ENCODE results near the gene POC1A.
"Not testable (repeated sequence)": the region's sequence is repeated elsewhere in the genome, so short reads cannot be mapped to it uniquely, and the experiment has no call there.

The POC1A gene

DNA sequence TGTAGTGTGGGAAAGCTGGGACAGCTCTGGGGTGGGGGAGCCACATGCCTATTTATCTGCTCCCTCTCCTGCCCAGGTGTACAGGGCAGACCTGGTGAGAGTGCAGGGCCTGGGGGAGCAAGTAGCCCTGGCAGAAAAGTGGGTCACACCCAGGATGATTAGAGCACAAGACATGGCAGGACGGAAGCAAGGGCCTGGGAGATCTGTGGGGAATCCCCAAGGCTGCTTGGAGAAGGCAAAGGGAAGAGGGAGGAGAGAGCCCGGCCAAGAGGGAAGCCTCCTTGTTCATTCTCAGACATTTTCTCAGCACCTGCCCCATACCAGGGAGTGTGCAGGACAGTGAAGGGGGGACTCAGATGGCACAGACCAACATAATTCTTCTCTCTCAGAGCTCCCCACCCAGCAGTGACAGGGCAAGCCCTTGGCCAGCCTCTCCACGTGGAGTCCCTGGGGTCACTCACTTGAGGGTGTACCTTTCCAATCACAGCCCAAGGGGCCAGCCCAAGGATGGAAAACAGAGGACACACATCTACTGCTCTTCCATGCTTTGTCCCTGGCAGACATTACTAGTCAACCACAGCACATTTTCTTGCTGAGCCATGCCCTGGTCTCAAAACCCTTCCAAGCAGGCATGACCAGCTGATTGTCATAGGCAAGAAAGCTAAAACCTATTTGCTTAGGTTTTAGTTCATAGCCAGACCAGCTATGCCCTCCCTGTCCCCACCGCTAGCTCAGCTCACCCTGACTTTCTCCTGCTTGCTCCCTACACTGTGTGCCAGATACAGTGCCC is 92.9 kb downstream of the POC1A start:
- ATAC-seq, result no peak

DNA sequence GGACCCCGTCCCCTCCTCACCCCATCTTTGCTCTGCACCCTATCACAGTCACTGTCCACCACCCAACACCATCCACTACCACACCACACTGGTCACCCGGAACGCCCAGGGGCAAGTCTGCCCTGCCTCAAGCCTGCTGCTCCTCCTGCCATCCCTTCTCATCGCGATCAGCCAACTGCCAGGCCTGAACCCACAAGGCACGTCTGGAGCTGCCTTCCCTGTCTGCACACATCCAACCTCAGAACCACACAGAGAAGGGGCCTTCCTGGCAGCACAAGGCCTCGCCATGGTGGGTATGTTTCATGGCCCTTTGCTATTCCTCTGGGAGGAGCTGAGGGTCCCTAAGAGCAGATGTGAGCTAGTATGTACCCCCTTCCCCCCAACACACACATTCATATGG is 94.4 kb downstream of the POC1A start:
- no peak for ATAC-seq

DNA sequence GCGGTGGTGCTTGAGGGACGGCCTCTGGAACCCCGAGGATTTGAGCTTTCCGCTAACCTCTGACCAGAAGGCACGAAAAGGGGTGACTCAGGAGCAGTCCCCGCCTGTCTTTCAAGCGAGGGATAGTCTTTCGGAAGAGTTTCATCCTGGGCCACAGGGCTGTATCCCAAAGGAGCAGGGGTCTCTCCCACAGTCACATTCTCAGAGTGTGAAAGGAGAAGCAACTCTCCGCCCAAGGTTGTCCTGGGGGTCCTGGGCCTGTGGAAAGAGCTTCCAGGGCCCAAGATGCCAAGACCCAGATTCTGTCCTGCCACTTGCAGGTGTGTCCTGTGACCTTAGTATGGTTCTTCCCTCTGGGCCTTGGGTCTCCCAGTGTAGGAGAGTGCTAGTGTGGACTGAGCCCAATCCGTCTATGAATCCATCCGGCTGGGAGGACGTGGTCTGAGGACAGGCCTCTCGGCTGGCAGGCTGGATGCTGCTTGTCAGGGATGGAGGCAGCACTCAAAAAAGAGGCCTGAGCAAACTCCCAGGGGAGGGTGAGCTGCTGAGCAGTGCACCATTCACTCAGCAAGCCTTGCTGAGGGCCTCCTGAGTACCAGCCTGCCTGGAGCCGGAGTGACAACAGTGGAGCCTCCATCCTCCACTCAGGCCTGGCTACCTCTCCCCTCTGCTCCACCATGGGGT is 96.3 kb downstream of the POC1A start:
- no peak for ATAC-seq

DNA sequence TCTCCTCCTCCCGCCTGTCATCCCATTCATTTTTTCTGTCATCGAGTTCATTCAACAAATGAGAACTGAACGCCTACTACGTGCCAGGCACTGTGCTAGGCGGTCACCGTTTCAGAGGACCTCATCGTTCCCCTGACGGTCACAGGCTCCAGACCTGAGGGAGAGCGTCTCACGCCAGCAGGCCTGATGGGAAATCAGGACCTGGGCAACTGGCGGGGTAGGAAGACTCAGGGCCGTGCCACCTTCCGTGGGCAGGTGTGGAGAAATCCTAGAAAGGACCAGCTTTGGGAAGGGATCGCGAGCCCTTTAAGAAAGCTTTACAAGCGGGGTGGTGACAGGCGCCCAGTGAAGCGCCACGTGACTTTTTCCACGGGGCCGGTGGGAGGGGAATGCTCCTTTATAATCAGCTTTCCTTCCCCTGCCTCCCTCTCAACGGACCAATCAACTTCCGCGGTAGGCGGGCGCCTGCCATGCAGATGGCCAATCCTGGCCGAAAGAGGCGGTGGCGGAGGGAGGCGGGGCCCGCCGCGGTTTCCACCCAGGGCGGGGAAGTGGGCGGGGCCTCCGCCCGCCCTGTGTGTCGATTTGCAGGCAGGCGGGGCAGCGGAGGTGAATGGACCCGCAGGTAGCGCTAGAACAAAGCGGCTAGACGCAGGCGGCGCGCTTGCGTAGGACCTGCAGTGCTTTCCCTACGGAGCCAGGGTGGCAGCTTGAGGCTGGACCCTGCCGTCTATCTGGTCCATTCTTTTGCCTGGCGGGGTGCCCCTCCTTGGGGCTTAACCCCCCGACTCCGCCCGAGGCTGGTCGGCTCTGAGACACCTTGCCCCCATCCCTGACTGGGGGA is 97.0 kb downstream of the POC1A start:
- ATAC-seq, result peak; percentile 85

DNA sequence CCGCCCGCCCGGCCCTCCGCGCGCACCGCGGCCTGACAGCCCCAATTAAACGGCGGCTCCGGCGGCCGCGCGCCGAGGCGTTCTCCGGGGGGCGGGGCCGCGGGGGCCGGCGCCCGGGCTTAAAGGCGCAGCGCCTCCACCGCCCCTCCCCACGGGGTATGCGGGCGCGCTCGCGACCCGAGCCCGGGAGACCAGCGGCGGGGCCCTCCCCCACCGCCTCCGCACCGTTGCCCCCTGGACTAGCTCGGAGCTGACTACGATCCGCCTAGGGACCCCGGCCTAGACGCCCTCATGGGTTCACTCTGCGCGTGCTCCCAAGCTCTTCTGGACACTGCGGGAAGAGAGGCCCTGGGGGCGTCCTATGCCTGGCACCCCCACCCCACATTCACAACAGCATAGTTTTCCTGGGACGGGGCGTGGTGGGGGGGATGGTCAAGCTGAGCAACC is 97.7 kb downstream of the POC1A start, which contains the start of gene DUSP7:
TSS of gene DUSP7 (minus strand) at position 51 of the 447 bp plus-strand sequence. CDS start 205 bp downstream, outside the sequence.
- ATAC-seq, result peak; percentile 27 to 36

DNA sequence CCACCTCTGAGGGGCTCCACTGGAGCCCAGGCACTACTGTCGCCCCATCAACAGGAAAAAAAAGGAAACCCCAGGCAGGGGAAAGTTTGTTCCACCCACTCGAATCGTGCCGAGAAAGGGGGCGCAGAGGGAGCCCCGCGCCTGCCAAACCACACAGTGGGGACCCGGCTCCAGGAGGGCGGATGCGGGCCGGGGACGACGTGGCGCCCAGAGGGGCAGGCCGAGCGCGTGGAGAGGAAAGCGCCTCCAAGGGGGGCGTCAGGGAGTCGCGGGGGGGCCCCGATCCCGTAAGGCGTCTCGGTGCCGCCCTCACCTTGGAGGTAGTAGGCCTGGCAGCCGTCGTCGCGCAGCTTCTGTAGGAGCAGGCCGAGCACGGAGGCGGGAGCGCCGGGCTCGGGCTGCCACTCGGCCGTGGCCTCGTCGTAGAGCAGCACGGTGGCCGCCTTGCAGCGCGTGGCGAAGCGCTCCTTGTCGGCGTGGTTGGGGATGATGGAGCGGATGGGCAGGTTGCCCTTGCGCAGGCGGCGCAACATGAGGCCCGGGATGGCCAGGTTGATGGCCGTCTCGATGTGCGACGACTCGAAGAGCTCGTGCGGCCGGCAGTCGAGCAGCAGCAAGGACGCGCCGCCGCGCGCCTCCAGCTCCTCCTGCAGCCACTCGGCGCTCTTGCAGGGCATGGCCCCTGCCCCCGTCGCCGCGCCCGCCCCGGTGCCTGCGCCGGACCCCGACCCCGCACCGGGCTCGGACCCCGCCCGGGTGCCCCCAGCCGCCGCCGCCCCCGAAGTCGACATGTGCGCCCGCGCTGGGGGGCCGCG is 98.5 kb downstream of the POC1A start:
- ATAC-seq, result peak; percentile 5 to 9

DNA sequence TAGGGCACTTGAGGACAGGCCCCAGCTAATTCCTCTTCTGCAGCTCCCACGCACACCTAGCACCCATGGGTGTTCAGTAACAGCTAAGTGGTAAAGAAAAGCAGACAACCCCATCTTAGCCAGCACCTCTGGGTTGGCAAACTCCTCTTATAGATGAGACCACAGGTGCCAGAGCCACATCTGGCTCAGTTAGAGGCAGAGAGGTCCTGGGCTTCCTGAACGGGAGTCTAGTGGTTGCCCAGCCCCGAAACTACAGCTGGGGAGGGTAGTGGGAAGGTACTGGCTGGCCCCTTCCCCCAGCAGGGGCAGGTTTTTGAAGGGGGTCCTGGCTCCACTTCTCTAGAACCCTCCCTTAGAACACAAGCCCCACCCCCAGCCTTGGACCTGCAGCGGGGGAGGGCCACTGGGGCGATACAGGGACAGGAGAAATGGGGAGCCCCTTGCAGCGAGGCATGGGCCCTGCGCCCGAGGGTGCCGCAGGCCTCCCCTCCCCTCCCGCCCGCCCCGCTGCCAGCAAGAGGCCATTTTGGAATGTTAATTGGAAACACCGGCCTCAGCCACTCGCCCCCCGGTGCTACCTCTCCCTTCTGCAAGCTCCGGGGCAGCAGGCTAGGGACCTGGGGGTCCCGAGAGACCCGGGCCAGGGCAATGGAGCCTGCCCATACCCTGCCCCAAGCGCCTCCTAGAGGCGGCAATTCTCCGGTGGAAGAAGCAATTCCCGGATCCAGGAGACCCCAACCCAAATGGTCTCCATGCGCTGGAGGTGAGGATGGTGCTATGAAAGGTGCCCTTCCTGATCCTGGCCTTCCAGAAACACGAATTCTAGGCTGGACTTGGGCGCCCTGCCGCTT is 99.3 kb downstream of the POC1A start:
- ATAC-seq, result no peak

DNA sequence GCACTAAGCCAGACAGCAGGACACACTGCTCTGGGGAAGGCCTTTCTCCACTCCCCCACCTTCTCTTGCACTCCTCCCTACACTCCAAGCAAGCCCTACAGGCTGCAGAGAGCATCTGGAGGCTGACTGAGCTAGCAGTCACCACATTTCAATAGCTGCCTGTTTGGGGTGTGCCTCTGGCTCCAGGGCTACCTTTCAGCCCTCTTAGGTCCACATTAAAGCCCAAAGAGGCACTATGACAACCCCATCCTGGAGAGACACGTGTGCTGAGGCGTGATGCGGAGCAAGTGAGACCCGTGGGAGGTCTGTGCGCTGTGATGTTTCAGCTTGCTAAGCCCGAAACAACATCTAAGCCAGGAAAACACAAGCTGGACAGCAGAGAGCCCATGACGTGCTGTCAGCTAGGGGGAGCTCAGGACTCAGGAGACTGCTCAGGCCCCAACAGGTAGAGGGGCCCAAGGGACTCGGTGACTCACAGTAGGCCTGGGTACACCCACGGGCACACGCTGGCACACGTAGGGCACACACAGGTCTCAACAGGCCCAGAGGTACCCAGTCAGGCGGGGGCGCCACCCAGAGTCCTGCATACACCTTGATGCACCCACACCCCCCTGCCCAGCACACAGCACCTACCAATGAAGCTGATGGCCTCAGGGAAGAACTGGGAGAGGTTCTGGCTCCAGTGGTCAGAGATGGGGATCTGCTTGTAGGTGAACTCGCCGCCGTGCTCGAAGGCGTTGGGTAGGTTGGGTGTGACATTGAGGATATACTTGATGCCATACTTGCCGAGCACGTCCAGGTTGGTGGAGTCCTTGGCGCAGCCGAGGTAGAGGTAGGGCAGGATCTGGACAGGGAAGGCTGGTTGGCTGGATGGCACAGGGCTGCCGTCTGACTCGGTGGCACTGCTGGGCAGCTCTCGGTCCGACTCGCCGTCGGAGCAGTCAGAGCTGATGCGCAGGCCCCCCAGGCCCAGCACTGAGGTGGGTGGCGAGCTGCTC is 100.6 kb downstream of the POC1A start:
- ATAC-seq, result no peak

DNA sequence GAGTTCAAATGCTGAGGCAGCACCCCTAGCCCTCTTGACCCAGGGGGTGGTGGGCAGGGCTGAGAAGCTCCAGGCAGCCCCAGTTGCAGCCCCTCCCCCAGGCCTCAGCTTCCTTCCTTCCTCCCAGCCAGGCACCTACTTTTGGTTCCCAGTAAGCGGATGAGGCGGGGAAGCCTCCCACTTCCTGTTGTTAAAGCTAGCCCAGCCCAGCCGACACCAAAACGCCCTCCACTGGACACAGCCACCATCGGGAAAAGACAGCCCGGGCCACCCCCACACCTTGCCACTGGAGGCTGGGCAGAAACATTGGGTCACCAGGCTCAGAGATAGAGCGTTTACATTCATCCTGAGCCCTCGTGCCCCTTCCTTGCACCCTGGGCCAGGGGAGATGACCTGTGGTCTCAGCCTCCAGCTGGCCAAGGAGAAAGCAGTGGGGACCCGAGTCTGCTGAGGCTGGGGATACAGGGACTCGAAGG is 101.4 kb downstream of the POC1A start:
- ATAC-seq, result no peak

DNA sequence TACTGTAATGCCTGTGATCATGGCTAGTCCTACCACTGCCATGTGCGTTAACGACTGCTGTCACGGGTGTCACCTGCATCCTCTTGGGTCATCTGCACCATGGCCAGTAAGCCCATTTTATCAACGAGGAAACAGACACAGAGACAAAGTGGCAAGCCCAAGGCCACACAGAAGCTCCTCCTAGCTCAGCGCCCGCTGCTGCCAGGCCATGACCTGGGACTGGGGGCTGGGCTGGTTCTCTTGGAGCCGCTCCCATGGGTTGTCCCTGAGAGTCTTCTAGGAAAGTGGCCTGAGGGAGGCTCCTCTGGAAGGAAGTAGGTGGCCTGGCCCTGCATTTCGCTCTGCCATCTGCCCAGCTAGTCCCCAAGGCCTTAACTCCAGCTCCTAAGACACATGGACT is 102.8 kb downstream of the POC1A start:
- no peak for ATAC-seq

DNA sequence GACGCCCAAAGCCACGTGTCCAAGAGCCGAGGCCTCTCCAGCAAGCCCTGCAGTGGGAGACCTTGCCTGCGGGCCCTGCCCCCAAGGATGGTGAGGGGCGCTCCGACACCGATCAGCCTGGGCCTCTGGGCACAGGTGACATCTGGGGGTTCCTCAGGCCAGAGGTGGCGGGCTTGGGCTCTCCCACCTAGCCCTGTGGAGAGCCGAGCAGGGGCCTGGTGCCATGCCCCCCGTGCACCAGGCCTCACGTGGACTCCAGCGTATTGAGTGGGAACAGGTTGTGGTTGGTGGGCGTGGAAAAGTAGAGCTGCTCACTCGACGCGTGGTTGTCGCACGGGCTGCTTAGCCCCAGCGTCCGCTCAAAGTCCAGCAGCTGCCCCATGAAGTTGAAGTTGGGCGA is 103.7 kb downstream of the POC1A start:
- ATAC-seq, result no peak

DNA sequence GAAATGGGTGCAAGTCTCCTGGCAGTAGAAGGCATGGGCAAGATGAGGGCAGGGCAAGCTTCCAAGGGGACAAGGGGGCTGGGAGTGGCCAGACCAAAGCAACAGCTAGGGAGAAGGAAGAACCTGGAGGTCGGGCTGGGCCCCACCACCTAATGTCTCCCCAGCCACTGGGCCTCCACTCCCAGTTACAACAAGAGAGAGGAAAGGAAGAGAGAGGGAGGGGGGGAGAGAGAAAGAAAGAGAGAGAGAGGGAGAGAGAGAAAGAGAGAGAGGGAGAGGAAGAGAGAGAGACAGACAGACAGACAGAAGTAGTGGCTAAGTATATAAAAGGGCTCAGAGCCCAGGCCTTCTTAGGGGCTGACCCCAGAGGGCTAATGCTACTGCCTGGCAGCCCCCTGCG is 104.7 kb downstream of the POC1A start:
- ATAC-seq, result no peak

DNA sequence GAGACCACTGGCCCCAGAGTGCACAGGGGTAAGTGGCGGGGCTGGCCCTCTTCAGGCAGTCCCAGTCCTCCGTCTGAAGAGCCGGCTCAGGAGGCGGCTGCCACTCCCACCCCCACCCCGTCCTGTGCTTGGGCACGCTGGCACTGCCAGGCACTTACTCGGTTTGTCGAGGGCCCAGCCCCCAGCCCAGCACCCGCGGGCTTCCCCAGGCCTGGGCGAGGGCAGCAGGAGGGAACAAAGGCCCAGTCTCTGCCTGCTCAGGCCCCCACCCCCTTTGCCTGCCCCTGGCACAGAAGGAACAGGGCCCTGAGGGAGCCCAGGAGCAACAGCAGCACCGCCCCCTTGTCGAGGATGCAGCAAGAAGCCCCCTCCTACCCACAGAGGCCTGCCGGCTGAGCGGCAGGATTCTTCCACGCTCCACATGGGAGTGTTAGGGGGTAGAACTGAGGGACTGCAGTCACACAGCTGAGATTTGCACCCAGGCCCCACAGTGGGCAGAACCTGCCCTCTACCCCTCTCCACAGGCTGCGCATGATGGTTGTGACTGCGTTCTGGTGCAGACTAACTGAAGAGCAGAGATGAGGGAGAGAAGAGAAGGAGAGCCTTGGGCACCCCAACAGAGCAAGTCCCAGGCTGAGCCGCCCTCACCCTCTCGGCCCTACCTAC is 106.8 kb downstream of the POC1A start:
- no peak for ATAC-seq

DNA sequence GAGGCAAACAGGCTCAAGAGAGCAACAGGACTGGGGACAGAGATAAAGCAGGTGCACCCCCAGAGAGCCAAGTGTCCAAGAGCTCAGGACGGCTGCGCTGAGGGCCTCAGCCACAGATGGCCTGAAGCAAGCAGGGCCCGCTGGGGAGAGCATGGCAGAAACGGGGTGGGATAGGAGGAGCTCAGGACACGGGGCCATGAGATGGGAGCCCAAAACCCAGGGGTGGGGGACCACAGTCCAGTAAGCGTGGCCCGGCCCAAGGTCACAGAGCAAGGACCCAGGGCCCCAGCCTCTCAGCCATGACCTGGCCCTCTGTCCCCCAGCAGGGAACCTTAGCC is 107.4 kb downstream of the POC1A start:
- no peak for ATAC-seq

DNA sequence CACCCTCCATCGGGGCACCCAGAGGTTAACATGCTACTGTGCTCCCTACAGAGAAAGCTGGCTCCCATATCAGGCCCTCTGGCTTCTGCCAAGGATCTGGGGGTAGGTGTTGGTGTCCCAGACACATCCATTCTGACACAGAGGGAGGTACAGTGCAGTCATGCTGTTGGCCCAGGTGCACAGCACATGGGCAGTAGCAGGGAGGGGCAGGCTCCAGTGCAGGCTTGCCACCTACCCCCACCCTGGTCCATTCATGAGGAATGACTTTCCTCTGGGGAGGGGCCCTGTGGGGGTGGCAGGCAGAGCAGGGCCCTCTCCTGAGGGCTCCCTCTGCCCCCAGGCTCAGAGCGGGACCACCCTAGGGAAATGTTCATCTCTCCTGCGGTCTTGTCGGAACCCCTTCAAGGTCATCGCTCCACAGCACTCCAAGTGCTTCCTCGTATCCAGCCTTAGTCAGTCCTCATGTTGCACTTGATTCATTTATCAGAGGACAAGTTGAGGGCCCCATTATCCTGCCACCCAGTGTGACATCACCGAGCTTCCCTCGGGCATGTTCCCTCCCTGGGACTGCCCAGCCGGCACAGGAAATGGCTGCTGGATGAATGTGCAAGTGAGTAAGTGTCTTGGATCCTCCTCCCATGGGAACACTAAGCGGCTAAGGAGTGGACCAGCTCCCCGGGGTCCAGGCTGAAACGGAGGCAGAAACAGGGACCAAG is 107.9 kb downstream of the POC1A start:
- no peak for ATAC-seq

DNA sequence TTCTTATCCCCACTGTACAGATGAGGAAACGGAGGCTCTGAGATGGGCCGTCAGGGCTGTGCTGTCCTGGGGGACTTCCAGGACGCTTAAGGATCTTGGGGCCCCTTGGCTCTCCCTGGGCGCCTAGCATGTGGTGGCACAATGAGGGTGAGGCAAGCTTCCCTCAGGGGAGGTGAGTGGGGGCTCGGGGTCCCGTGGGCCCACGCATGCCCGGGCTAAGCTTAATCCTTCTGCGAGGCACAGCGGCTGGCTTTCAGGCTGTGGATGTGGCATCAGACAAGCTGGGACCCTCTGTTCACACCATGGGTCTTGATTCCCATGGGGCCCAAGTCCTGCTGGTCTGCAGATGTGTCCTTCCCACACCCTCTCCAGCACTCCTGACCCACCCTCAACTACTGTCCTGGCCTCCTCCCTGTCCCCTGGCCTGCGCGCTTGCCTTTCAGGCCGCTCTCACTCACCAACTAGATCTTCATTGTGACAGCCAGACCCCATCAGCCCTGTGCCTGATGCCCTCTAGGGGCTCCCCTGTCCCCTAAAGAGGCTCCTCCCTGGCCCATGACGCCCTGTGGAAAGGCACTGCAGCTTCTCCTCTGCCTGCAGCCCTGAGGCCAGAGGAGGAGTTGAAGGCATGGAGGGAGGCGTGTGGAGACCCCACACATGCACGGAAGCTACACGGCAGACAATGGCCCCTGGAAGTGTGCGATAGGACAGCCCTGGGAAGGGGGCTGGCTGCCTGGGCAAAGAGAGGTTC is 109.2 kb downstream of the POC1A start:
- ATAC-seq, result peak in 1 of 2 donors; percentile 13

DNA sequence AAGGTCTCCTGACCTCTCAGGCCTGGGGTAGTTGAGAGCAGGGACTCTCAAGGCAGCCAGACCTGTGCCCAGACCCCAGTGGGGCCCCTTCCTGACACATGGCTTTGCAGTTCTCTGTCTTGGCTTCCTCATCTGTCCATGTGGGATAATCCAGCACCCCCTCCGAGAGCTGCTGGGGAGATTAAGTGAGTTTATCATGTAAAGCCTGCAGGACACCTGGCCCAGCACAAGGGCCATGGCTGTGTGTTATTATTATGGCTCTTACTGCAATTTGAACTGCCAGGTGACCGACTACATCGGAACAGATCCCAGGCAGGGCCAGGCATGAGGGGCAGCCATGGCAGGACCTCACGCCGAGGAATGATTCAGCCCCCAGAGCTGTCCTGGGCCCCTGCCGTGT is 110.5 kb downstream of the POC1A start:
- no peak for ATAC-seq

DNA sequence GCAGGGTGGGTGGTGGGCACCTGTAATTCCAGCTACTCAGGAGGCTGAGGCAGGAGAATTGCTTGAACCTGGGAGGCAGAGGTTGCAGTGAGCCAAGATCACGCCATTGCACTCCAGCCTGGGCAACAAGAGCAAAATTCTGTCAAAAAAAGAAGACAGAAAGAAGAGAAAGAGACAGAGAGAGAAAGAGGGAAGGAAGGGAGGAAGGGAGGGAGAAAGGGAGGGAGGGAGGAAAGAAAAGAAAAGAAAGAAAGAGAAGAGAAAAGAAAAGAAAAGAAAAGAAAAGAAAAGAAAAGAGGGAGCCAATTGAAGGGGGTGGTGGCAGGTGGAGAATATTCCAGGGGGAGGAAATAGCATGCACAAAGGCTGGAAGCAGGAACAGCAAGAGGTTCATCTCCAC is 111.2 kb downstream of the POC1A start:
- ATAC-seq, result not testable (repeated sequence)

Measured in activated CD4-positive, CD25-positive, alpha-beta regulatory T cell treated with anti-CD3 and anti-CD28 coated beads, Interleukin-2, amount 50 U/mL, for 24 hours (primary cell).